GM12891 (cell line): Measurements from ENCODE around the gene SIK3.

Experiments used
- DNase-seq: peaks from one replicate; pipeline ENCODE4 v3.0.0; 2011; ENCODE audit warnings: low spot score; ENCODE audit not compliant: insufficient read length
- FAIRE-seq: peaks from 2 replicates; lab custom pipeline; 2011; peaks lifted over from hg19 to GRCh38; lab: Jason Lieb, UNC
- PAX5 ChIP-seq: IDR thresholded peaks from 2 replicates; pipeline ENCODE4 v1.6.1; 2011; ENCODE audit warnings: low read length, moderate library complexity, mild to moderate bottlenecking; ENCODE audit not compliant: insufficient read depth, severe bottlenecking
- POLR2A ChIP-seq: IDR thresholded peaks from 2 replicates; pipeline ENCODE4 v1.6.1; 2011; ENCODE audit warnings: low read depth, low read length, control low read depth
- POLR2AphosphoS5 ChIP-seq: IDR thresholded peaks from 2 replicates; pipeline ENCODE4 v1.6.1; 2011; ENCODE audit warnings: low read depth, low read length, control low read depth
- POU2F2 ChIP-seq: IDR thresholded peaks from 2 replicates; pipeline ENCODE4 v1.6.1; 2011; ENCODE audit warnings: low read depth, mild to moderate bottlenecking, control low read depth, low read length, moderate library complexity
- SPI1 ChIP-seq: IDR thresholded peaks from 2 replicates; pipeline ENCODE4 v1.6.1; 2011; ENCODE audit warnings: low read depth, low read length, control low read depth
- TAF1 ChIP-seq: IDR thresholded peaks from 2 replicates; pipeline ENCODE4 v1.6.1; 2011; ENCODE audit warnings: low read depth, low read length, control low read depth

The SIK3 gene

GRCh38 chr11:116826751-116827431 is 271.3 kb downstream of the SIK3 start:
- FAIRE-seq (no peak), DNase-seq (no peak)
- TF ChIP-seq POU2F2: no peak

DNA sequence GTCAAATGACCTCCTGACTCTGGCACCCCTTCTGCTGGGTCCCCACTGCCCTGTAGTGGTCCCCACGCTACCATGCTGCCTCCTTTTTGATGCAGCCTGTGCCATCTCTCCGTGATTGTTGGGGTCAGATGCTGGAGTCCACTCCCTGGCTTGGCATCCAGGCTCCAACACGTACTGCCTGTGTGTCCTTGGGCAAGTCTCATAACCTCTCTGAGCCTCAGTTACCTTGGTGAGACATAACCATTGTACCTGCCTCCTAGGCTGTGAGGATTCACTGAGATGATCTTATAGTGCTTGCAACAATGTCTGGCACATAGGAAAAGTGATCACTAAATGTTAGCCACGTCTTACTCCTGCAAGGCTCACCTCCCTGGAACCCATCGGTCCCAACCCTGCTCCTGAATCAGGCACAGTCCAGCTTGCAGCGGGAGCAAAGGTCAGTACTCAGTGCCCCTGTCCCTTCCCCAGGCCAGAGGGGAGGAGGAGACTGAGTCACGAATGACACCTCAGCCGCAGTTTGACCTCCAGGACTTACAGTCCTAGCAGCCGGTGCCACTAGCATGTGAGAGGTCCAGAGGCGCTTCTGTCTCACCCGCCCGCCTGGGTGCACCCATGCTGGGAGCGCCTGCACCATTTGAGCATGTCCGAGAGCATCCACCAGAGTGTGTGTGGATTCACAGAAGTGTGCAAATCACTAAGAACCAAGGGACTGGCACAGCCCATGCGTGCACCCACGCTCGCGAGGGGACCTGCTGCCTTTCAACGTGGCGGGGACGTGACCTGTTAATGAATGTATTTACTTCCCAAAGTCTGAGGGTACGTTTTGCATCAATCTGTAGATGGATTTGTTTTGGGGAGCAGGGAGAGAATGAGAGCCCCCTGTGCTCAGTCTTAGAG is 272.1 kb downstream of the SIK3 start:
- FAIRE-seq (no peak), DNase-seq (no peak)
- no peak for TF ChIP-seq SPI1
- no peak for TF ChIP-seq POLR2A
- TF ChIP-seq PAX5: no peak
- TF ChIP-seq POU2F2: no peak
- TF ChIP-seq POLR2AphosphoS5: no peak
- TF ChIP-seq TAF1: no peak

- TF ChIP-seq SPI1 (no peak), POLR2AphosphoS5 (no peak), TAF1 (no peak), POLR2A (no peak), PAX5 (no peak), POU2F2 (no peak)
- DNase-seq (no peak), FAIRE-seq (no peak)
These were observed 272.8 kb downstream of the SIK3 start for GRCh38 chr11:116825434-116825833.

DNA sequence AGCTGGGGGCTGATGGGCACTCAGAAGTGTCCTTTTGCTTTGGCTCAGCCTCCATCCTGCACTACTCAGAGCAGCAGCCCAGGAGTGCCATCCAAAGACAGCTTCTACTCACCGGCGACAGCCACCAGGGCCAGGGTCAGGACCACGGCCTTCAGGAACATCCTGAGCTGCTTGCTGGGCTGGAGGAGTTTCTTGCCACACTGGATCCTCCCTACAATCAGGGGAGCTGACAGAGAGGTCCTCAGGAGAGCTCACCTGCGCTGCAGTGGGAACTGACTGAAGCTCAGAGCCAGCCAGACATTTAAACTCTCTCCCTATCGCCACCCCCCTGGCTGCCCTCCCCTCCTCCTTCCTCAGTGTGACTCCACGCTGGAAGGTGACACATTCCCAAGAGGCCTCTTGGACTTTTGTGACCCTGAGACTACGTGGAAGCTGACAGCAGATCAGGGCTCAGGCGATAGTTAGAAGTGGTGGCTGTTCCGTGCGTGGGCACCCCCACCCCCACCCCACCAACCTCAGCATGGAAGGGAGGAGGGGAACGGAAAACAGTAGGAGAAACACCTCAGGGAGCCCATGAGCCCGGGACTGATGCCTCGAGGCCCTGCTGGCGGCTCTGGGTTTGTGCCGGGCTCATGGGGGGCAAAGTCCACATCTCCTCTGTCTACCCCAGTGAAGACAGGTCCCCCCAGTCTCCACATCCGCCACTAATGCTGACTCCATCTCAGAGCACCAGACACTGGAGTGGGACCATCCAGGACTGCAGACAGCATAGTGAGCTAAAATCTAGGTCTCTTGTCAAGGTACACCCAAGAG is 275.0 kb downstream of the SIK3 start, which contains the start of gene APOA4:
TSS of gene APOA4 (minus strand) at position 274 of the 813 bp plus-strand sequence. CDS start at position 161, 113 bp downstream.
- DNase-seq: no peak
- TF ChIP-seq PAX5 (no peak), TAF1 (no peak), POU2F2 (no peak), SPI1 (no peak), POLR2AphosphoS5 (no peak), POLR2A (no peak)

DNA sequence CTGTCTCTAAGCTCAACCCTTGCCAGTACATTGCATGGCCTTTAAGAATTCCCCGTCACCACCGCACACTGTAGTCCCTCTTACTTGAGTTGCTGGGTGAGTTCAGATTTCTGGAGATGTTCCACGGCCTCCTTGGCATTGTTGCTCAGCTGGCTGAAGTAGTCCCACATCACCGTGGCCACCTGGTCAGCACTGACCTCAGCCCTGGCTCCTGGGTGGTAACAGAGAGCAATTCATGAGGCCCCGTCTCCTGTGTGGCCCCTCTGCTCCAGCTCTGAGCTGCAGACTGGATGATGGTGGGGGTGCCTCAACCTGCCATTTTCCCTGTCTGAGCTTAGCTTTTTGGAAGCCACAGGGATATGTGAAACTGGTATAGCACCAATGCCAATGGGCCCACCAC is 275.7 kb downstream of the SIK3 start:
- TF ChIP-seq POU2F2 (no peak), SPI1 (no peak), TAF1 (no peak), PAX5 (no peak), POLR2A (no peak), POLR2AphosphoS5 (no peak)

More for the DNA sequence above, 275.0 kb downstream of the SIK3 start, which contains the start of gene APOA4:
- FAIRE-seq: no peak

GRCh38 chr11:116821050-116821918 is 276.9 kb downstream of the SIK3 start:
- FAIRE-seq: no peak
- no peak for TF ChIP-seq PAX5
- no peak for DNase-seq

More for the DNA sequence above, 275.7 kb downstream of the SIK3 start:
- DNase-seq (no peak), FAIRE-seq (no peak)

DNA sequence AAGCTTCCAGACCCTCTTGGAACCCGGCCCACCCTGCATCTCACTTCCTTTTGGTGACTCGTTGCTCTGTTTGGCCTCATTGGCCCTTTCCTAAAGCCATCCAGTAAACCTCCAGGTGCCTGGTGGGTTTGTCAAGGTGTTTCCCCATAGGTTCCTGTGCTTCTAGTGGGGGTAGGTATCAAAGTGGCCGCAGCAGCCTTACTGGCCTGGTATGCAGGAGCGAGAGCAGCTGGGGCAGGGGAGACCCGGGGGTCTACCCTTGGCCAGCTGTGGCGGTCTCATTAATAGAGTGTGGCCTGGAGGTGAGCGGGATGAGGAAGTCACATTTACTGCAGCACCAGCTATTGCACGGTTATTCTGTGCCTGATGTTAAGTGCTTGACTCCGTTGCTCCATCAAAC is 279.2 kb downstream of the SIK3 start:
- FAIRE-seq (no peak), DNase-seq (no peak)
- no peak for TF ChIP-seq POU2F2
- TF ChIP-seq POLR2AphosphoS5: no peak
- no peak for TF ChIP-seq POLR2A
- TF ChIP-seq PAX5: no peak
- TF ChIP-seq TAF1: no peak
- TF ChIP-seq SPI1: no peak

- DNase-seq: no peak
- TF ChIP-seq TAF1: no peak
- no peak for TF ChIP-seq POLR2A
- no peak for TF ChIP-seq SPI1
- no peak for TF ChIP-seq POU2F2
- TF ChIP-seq POLR2AphosphoS5: no peak
- no peak for TF ChIP-seq PAX5
These were observed 283.7 kb downstream of the SIK3 start for GRCh38 chr11:116814502-116814901.

DNA sequence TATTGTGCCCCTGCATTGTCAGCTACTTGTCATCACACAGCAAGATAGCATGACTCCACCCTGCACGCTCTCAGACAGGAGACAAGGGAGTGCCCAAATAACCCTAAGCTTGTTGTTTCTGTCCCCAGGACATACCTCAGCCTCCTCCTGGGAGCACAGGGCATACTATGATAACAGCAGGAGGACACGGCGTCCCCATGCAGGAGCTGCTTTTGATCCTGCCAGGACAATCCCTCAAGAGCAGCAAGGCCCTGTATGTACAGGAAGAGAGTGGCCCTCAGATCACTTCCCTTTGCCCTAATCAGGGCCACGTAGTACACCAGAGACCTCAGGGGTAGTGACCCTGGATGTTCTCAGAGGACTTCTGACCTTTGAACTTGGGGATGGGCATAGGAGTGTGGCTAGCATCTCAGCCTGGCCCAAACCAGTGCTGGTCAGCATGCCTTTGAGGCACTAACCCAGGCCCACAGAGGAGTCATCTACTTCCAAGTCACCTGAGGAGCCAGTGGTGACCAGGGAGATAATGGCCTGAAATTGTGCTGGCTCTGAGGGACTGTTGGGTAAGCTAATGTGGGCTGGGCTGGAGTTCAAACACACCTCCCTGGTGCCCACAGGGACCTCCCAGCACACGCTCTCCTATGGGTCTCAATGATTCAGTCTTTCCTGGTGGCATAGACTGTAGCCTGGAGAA is 284.3 kb downstream of the SIK3 start:
- FAIRE-seq (no peak), DNase-seq (no peak)
- TF ChIP-seq PAX5: no peak
- TF ChIP-seq TAF1: no peak
- no peak for TF ChIP-seq POLR2AphosphoS5
- no peak for TF ChIP-seq SPI1
- TF ChIP-seq POLR2A: no peak
- no peak for TF ChIP-seq POU2F2

More at GRCh38 chr11:116814502-116814901, 283.7 kb downstream of the SIK3 start:
- no peak for FAIRE-seq
